Measurements from ENCODE around the gene BCL6. TPM values are rescaled to one million over a fixed set of nuclear protein-coding genes. Genes with fewer than 3 reads are reported as not detected.

The BCL6 gene
- total RNA-seq = 100 to 1,000 TPM in 1 of 2 donors, 10 to 100 TPM in 1; 67.8 to 158 TPM

DNA sequence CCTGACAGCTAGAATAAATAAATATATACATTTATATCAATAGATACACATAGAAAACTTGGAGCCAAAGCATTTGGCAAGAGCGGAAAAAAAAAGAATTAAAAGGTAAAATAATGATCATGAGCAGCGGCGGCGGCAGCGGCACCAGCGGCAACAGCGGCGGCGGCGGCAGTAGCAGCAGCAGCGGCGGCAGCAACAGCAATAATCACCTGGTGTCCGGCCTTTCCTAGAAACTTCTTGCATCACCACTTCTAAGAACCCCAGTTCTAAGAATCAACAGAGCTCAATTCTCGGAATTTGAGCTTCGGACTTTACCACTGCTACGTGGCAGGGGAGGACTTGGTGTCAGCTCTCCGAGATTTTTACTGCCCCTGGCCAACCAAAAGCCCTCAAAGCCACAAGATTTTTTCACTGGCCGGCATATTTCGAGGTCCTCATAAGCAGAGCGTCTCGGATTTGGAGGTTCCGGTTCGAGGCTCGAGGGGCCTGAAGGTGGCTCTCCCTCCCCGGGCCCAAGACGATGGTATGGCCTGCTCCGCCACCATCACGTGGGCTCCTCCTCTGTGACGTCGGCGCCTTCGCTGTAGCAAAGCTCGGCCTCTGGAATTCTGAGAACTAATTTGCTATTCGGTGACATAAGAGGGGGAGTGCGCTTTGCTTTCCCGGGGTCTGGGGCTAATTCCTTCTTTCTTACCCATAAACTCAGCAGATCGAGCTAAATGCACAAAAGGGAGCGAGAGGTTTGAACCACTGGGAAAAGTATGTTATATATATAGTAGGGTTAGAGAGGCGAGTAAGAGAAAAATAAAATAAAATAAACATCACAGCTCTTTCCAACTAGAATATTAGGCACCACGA lies at the start of gene BCL6:
Gene BCL6 (minus strand): TSS at position 268 of the 858 bp plus-strand sequence. CDS start 11,775 bp downstream, outside the sequence.
- H3K9me3 Mint-ChIP-seq = no peaks in the 10 kb centered on the region
- H3K4me1 Mint-ChIP-seq (ENCODE audit: low read depth in 2 of 2) = peaks cover 55 to 76% of the 10 kb centered on the region in 2 donors
- no peaks in the 10 kb centered on the region for H3K27me3 Mint-ChIP-seq
- H3K27ac Mint-ChIP-seq = peak within 1 kb of the TSS; percentile 99 to 100
- peak; percentile 93 for DNase-seq (ENCODE audit: low spot score)
- peak within 1 kb of the TSS; percentile 99 for H3K4me3 Mint-ChIP-seq
- peaks cover 8% of the 10 kb centered on the region for H3K36me3 Mint-ChIP-seq
- ATAC-seq = peak; percentile 81 to 82

GRCh38 chr3:187794731-187795130 lies 49.5 kb upstream of the BCL6 start:
- no peak for DNase-seq (ENCODE audit: low spot score)
- H3K36me3 Mint-ChIP-seq = peaks cover 23% of the 10 kb centered on the region
- no peaks in the 10 kb centered on the region for H3K27me3 Mint-ChIP-seq
- ATAC-seq = no peak
- peak overlapping the region in 1 of 2 donors; percentile 58 for H3K27ac Mint-ChIP-seq
- H3K9me3 Mint-ChIP-seq = peaks cover 10% of the 10 kb centered on the region
- H3K4me1 Mint-ChIP-seq (ENCODE audit: low read depth in 2 of 2) = peaks cover 36 to 45% of the 10 kb centered on the region in 2 donors
- no peak overlapping the region for H3K4me3 Mint-ChIP-seq

- ATAC-seq = no peak
- no peak overlapping the region for H3K4me3 Mint-ChIP-seq
- H3K9me3 Mint-ChIP-seq = peaks cover 9% of the 10 kb centered on the region
- H3K4me1 Mint-ChIP-seq (ENCODE audit: low read depth in 2 of 2) = peaks cover 35 to 44% of the 10 kb centered on the region in 2 donors
- peaks cover 23% of the 10 kb centered on the region for H3K36me3 Mint-ChIP-seq
- DNase-seq (ENCODE audit: low spot score) = no peak
- H3K27ac Mint-ChIP-seq = peak overlapping the region in 1 of 2 donors; percentile 5
- H3K27me3 Mint-ChIP-seq = no peaks in the 10 kb centered on the region
These were observed 48.4 kb upstream of the BCL6 start for GRCh38 chr3:187793618-187794017.

DNA sequence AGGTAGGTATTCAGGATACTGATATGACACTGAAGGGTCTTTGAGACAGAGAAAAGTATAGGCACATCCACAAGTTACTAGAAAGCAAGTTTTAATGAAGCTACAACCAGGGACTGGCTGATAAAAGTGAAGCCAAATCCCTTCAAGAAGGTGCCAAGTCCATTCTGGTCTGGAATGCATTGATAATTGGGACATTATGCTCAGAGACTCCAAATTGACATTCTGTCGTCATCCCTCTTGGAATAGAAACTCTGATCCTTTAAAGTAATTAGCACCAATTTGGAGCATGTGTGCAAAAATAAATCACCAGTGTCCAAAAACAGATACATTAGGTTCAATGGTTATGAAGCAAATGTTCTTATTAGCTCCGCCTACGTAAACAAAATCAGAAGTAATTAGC lies 47.3 kb upstream of the BCL6 start:
- Mint-ChIP-seq H3K27me3 (no peaks in the 10 kb centered on the region), H3K9me3 (peaks cover 3% of the 10 kb centered on the region), H3K36me3 (peaks cover 13% of the 10 kb centered on the region), H3K4me3 (no peak overlapping the region), H3K27ac (no peak overlapping the region), H3K4me1 (ENCODE audit: low read depth in 2 of 2) (peaks cover 30 to 35% of the 10 kb centered on the region in 2 donors)
- DNase-seq (ENCODE audit: low spot score) (no peak), ATAC-seq (no peak)

DNA sequence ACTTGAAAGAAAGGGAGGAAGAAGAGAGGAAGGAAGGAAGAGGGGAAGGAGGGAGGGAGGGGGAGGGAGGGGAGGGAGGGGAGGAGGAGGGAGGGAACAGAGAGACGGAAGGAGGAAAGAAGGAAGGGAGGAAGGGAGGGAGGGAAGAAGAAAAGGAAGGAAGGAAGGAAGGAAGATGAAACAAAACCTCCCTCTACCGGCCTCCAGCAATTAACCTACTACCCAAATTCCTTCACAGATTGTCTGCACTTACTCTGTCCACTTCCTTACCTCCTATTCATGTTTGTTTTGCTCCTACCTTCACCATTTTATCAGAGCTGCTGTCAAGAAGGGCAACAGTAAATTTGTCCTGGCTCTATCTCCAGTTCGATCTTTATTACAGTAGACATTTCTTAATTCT lies 44.6 kb upstream of the BCL6 start:
- H3K27ac Mint-ChIP-seq = peak overlapping the region; percentile 63 to 71
- peak overlapping the region; percentile 24 for H3K4me3 Mint-ChIP-seq
- peaks cover under 1% of the 10 kb centered on the region for H3K9me3 Mint-ChIP-seq
- no peak for ATAC-seq
- no peaks in the 10 kb centered on the region for H3K27me3 Mint-ChIP-seq
- H3K4me1 Mint-ChIP-seq (ENCODE audit: low read depth in 2 of 2) = peaks cover 26 to 29% of the 10 kb centered on the region in 2 donors
- H3K36me3 Mint-ChIP-seq = peaks cover 13% of the 10 kb centered on the region
- no peak for DNase-seq (ENCODE audit: low spot score)

GRCh38 chr3:187788984-187789857 lies 44.0 kb upstream of the BCL6 start:
- H3K4me3 Mint-ChIP-seq = peak overlapping the region; percentile 27
- no peaks in the 10 kb centered on the region for H3K9me3 Mint-ChIP-seq
- no peak for DNase-seq (ENCODE audit: low spot score)
- peaks cover 23 to 27% of the 10 kb centered on the region in 2 donors for H3K4me1 Mint-ChIP-seq (ENCODE audit: low read depth in 2 of 2)
- peak overlapping the region; percentile 63 to 67 for H3K27ac Mint-ChIP-seq
- ATAC-seq = peak in 1 of 2 donors; percentile 65
- no peaks in the 10 kb centered on the region for H3K27me3 Mint-ChIP-seq
- peaks cover 7% of the 10 kb centered on the region for H3K36me3 Mint-ChIP-seq

GRCh38 chr3:187783098-187783497 lies 37.8 kb upstream of the BCL6 start:
- peaks cover 26 to 30% of the 10 kb centered on the region in 2 donors for H3K4me1 Mint-ChIP-seq (ENCODE audit: low read depth in 2 of 2)
- no peaks in the 10 kb centered on the region for H3K36me3 Mint-ChIP-seq
- H3K27ac Mint-ChIP-seq = peak overlapping the region in 1 of 2 donors; percentile 62
- peak; percentile 15 to 80 for ATAC-seq
- no peaks in the 10 kb centered on the region for H3K9me3 Mint-ChIP-seq
- peaks cover 0 to 3% of the 10 kb centered on the region in 2 donors for H3K27me3 Mint-ChIP-seq
- no peak for DNase-seq (ENCODE audit: low spot score)
- no peak overlapping the region for H3K4me3 Mint-ChIP-seq

DNA sequence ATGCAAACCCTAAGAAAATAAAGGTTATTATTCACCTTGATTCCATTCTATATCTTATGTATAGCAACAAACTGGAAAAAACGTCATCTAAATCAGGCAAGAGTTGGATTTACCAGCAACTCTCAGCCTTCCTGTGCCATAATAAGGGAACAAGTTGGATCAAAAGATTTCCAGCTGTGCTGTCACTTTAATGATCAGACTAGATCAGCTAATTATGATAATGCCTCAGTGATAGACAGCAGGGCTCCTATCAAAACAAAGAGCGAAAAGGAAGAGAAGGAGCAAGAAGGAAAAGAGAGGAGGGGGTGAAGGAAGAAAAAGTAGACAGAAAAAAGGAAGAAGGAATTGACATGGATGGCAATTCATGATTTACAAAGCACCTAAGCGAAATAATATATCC lies 36.7 kb upstream of the BCL6 start:
- ATAC-seq (no peak), DNase-seq (ENCODE audit: low spot score) (no peak)
- Mint-ChIP-seq H3K9me3 (no peaks in the 10 kb centered on the region), H3K4me3 (no peak overlapping the region), H3K27me3 (peaks cover 0 to 3% of the 10 kb centered on the region in 2 donors), H3K27ac (no peak overlapping the region), H3K4me1 (ENCODE audit: low read depth in 2 of 2) (peaks cover 37 to 41% of the 10 kb centered on the region in 2 donors), H3K36me3 (no peaks in the 10 kb centered on the region)

- H3K27me3 Mint-ChIP-seq = peaks cover 0 to 3% of the 10 kb centered on the region in 2 donors
- no peaks in the 10 kb centered on the region for H3K36me3 Mint-ChIP-seq
- no peak overlapping the region for H3K27ac Mint-ChIP-seq
- DNase-seq (ENCODE audit: low spot score) = no peak
- peaks cover 41 to 45% of the 10 kb centered on the region in 2 donors for H3K4me1 Mint-ChIP-seq (ENCODE audit: low read depth in 2 of 2)
- H3K4me3 Mint-ChIP-seq = no peak overlapping the region
- H3K9me3 Mint-ChIP-seq = no peaks in the 10 kb centered on the region
- ATAC-seq = no peak
These were observed 35.7 kb upstream of the BCL6 start for GRCh38 chr3:187781001-187781400.

DNA sequence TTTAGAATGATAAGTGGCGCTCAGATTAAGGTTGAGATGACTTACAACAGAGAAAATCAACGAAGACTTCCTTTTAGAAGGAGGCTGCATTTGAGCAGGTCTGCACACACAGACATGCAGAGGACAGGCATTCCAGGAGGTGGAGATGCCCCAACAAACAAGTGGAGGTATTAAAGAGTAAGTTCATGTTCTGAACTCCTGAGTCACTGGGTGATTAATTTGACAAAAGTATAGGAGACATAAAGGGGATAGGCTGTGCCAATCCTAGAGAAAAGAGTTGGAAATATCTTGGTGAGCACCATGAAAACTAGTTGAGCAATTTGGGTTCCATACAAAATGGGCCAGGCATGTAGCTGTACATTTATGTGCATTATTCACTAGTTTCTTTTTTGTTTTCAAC lies 33.5 kb upstream of the BCL6 start:
- peaks cover 43 to 51% of the 10 kb centered on the region in 2 donors for H3K4me1 Mint-ChIP-seq (ENCODE audit: low read depth in 2 of 2)
- peaks cover 0 to 3% of the 10 kb centered on the region in 2 donors for H3K27me3 Mint-ChIP-seq
- no peaks in the 10 kb centered on the region for H3K36me3 Mint-ChIP-seq
- H3K4me3 Mint-ChIP-seq = no peak overlapping the region
- H3K9me3 Mint-ChIP-seq = no peaks in the 10 kb centered on the region
- DNase-seq (ENCODE audit: low spot score) (no peak), ATAC-seq (no peak)
- H3K27ac Mint-ChIP-seq = peak overlapping the region in 1 of 2 donors; percentile 31

GRCh38 chr3:187777331-187777941 lies 32.2 kb upstream of the BCL6 start:
- ATAC-seq (peak; percentile 94 to 95), DNase-seq (ENCODE audit: low spot score) (peak; percentile 74)
- Mint-ChIP-seq H3K4me1 (ENCODE audit: low read depth in 2 of 2) (peaks cover 41 to 44% of the 10 kb centered on the region in 2 donors), H3K36me3 (no peaks in the 10 kb centered on the region), H3K27ac (peak overlapping the region; percentile 82 to 91), H3K4me3 (peak overlapping the region; percentile 74), H3K9me3 (no peaks in the 10 kb centered on the region), H3K27me3 (peaks cover 0 to 3% of the 10 kb centered on the region in 2 donors)

DNA sequence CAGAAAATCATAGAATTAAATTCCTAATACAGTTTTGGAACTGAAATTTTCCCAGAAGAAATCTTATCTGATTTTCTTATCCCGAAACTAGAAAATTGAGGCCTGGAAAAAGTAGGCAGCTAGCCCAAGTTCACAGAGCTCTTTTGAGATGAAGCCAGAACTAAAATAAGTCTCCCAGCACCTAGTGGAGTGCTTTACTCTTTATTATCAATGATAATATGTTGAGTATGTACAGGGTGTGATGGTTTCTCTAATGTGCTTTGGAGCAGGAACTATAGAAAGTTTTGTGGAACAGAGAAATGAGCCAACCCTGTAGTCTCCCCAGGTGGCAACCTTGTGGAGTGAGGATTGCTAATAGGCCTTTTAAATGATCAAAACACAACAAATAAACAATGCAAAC lies 30.3 kb upstream of the BCL6 start:
- Mint-ChIP-seq H3K27ac (no peak overlapping the region), H3K9me3 (no peaks in the 10 kb centered on the region), H3K36me3 (no peaks in the 10 kb centered on the region), H3K27me3 (no peaks in the 10 kb centered on the region), H3K4me1 (ENCODE audit: low read depth in 2 of 2) (peaks cover 36 to 41% of the 10 kb centered on the region in 2 donors), H3K4me3 (no peak overlapping the region)
- no peak for DNase-seq (ENCODE audit: low spot score)
- ATAC-seq = no peak

DNA sequence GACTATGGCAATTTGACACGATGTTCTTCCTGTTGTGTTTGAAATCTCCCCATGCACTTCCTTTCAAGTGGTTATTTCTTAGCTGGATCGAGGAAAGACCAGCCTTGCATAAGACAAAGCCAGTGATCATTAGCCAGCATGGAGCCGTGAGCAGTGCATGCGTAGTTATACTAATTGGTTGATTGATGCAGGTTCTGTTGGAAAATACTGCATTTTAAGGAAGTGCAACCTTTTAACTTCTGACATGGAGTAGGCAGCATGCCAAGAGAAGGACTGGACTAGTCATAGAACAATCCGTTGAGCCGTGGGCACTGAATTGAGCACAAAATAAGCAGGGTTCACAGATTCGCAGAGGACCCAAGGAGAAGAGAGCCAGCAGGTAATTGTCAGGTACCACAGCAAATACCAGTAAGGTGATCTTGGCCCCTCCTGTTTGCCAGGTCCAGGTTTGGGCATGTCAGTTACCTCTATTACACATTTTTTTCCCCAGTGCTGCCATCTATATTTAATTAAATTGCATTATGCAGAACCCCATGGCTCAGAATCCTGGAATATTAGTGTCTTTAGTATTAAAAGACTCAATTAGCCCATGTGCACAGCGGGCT lies 29.0 kb upstream of the BCL6 start:
- Mint-ChIP-seq H3K27ac (no peak overlapping the region), H3K27me3 (no peaks in the 10 kb centered on the region), H3K4me1 (ENCODE audit: low read depth in 2 of 2) (peaks cover 32 to 39% of the 10 kb centered on the region in 2 donors), H3K36me3 (no peaks in the 10 kb centered on the region), H3K9me3 (no peaks in the 10 kb centered on the region), H3K4me3 (no peak overlapping the region)
- DNase-seq (ENCODE audit: low spot score) (no peak), ATAC-seq (no peak)

Measured in natural killer cell treated with Interleukin-12 subunit alpha and Interleukin-12 subunit beta and Interleukin-15 and Interleukin-18, amount 100 ng/mL, for 72 hours (primary cell).